GM18502 (cell line): ENCODE measurements around the gene HOXD4.

Experiments
- ATAC-seq: cut with Tn5 transposase; IDR thresholded peaks from one replicate; pipeline ENCODE4 v1.9.1; 2021; ENCODE audit warnings: mild to moderate bottlenecking; ENCODE audit not compliant: unreplicated experiment, poor library complexity

HOXD4 gene

GRCh38 chr2:176138526-176138922 is 12.8 kb upstream of the HOXD4 start:
- no peak for ATAC-seq

- ATAC-seq, result no peak
Observed at GRCh38 chr2:176138923-176139660, 12.3 kb upstream of the HOXD4 start.

- ATAC-seq, result no peak
Observed at GRCh38 chr2:176139661-176140512, 11.5 kb upstream of the HOXD4 start.

- ATAC-seq, result peak; percentile 89
Observed at GRCh38 chr2:176140513-176141317, 10.6 kb upstream of the HOXD4 start.

GRCh38 chr2:176142281-176142680 is 9.1 kb upstream of the HOXD4 start:
- no peak for ATAC-seq

- no peak for ATAC-seq
Observed at GRCh38 chr2:176145085-176145969, 6.0 kb upstream of the HOXD4 start.

- no peak for ATAC-seq
Observed at GRCh38 chr2:176146101-176146500, 5.2 kb upstream of the HOXD4 start.

- ATAC-seq, result no peak
Observed at GRCh38 chr2:176146645-176147044, 4.7 kb upstream of the HOXD4 start.

GRCh38 chr2:176147210-176147799 is 4.0 kb upstream of the HOXD4 start:
- no peak for ATAC-seq

- ATAC-seq, result no peak
Observed at GRCh38 chr2:176147800-176148496, 3.4 kb upstream of the HOXD4 start.

GRCh38 chr2:176148751-176149421 is 2.5 kb upstream of the HOXD4 start:
- no peak for ATAC-seq

- ATAC-seq, result no peak
Observed at GRCh38 chr2:176149481-176149938, 1.8 kb upstream of the HOXD4 start.

GRCh38 chr2:176149939-176150583 is 1.3 kb upstream of the HOXD4 start:
- no peak for ATAC-seq

GRCh38 chr2:176150584-176151441 is 537 bp upstream of the HOXD4 start:
- ATAC-seq, result no peak

GRCh38 chr2:176152350-176153181 is 1.2 kb downstream of the HOXD4 start:
- ATAC-seq, result no peak
